Ectodermal cell (in vitro differentiated cells): ENCODE data around the gene B3GALNT2. TPM values are rescaled to one million over a fixed set of nuclear protein-coding genes. Genes with fewer than 3 reads are reported as not detected.
"Not testable (repeated sequence)": the region's sequence is repeated elsewhere in the genome, so short reads cannot be mapped to it uniquely, and the experiment has no call there.

ENCODE experiments used
- H3K27ac ChIP-seq: 2 replicates; pipeline ENCODE4 v1.7.0; 2013; ENCODE audit warnings: mild to moderate bottlenecking, low read depth, low read length; ENCODE audit not compliant: insufficient read depth, poor library complexity, severe bottlenecking
- H3K27me3 ChIP-seq: 2 replicates; pipeline ENCODE4 v1.7.0; 2013; ENCODE audit warnings: mild to moderate bottlenecking, low read length; ENCODE audit not compliant: insufficient read depth, control insufficient read depth, poor library complexity, severe bottlenecking
- H3K36me3 ChIP-seq: one replicate; pipeline ENCODE4 v1.7.0; 2013; ENCODE audit warnings: low read length; ENCODE audit not compliant: control insufficient read depth, insufficient read depth
- H3K4me1 ChIP-seq: one replicate; pipeline ENCODE4 v1.7.0; 2013; ENCODE audit warnings: low read length; ENCODE audit not compliant: control insufficient read depth, insufficient read depth
- H3K4me3 ChIP-seq: 2 replicates; pipeline ENCODE4 v1.7.0; 2013; ENCODE audit warnings: low read depth, low read length, control low read depth; ENCODE audit not compliant: insufficient read depth
- H3K9me3 ChIP-seq: 2 replicates; pipeline ENCODE4 v1.7.0; 2013; ENCODE audit warnings: mild to moderate bottlenecking, low read length, moderate library complexity; ENCODE audit not compliant: control insufficient read depth
- WGBS, 2 experiments: methylation state at CpG; one replicate each; pipeline ENCODE4 v1.1.7; 2013; ENCODE audit warnings: missing lambda C conversion rate in 2 of 2; 5-methylcytosine and 5-hydroxymethylcytosine counted together
- polyA plus RNA-seq, 4 experiments: library from polyadenylated mRNA; stranded (reverse); fragments of 50-300 nt; gene quantifications; one replicate each; pipeline ENCODE4 v1.2.3, GENCODE V29; 2013

B3GALNT2 gene
- polyA plus RNA-seq (2013, experiment 1 of 4): 27.1 TPM
- polyA plus RNA-seq (2013, experiment 2 of 4): 24.7 TPM
- 20.7 TPM for polyA plus RNA-seq (2013, experiment 3 of 4)
- 26.5 TPM for polyA plus RNA-seq (2013, experiment 4 of 4)

DNA sequence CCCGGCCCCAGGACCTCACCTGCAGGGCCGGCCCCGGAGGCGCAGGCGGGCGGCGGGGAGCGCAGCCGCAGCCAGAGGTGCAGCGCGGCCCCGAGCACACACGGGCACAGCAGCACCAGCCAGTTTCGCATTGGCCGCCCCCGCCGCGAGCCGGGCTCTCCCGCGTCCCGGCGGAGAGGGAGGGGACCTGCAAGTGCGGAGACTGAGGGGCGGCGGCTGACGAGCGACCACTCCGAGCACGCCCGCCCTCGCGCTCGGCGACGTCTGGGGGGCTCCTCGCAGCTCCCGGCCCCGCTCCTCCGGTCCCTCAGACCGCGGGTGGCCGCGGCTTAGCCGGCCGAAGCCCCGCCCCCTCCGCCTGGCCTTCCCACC lies at the start of gene B3GALNT2:
Gene B3GALNT2, minus strand, starts transcription at position 331 of the 372 bp plus-strand sequence. Its CDS starts 200 bp downstream, at position 131.
- peak within 1 kb of the TSS; percentile 76 for H3K4me3 ChIP-seq
- H3K36me3 ChIP-seq: no peaks in the 10 kb centered on the region
- H3K9me3 ChIP-seq: no peaks in the 10 kb centered on the region
- no peaks in the 10 kb centered on the region for H3K4me1 ChIP-seq
- H3K27ac ChIP-seq: peak within 1 kb of the TSS; percentile 96
- 0% methylated on average over 48 of the region's 48 CpGs for WGBS, 2 experiments
- H3K27me3 ChIP-seq: no peaks in the 10 kb centered on the region

DNA sequence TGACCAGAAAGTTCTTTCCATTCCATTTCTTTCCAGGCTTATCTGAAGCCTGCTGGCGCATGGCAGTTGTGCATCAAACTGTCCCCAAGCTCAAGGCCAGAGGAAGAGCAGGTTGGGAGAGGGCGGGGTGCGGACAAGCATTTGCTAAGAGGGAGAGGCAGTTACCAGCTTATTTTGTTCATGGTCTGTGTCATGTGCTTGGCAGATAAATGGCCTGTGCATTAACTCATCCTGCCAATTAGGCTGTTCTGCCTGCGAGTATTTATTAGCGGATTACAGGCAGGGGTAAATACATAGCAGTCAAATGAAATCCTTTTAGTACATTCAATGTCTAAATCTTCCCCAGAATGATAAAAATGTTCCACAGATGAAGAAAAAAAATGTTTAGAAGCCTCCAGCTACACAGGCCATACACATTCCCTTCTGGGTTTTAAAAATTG lies 48.9 kb upstream of the B3GALNT2 start:
- Histone ChIP-seq H3K27ac (no peak overlapping the region), H3K36me3 (no peaks in the 10 kb centered on the region), H3K4me3 (no peak overlapping the region), H3K27me3 (no peaks in the 10 kb centered on the region), H3K9me3 (no peaks in the 10 kb centered on the region), H3K4me1 (no peaks in the 10 kb centered on the region)
- WGBS, 2 experiments: 97% methylated on average over 5 of the region's 5 CpGs

DNA sequence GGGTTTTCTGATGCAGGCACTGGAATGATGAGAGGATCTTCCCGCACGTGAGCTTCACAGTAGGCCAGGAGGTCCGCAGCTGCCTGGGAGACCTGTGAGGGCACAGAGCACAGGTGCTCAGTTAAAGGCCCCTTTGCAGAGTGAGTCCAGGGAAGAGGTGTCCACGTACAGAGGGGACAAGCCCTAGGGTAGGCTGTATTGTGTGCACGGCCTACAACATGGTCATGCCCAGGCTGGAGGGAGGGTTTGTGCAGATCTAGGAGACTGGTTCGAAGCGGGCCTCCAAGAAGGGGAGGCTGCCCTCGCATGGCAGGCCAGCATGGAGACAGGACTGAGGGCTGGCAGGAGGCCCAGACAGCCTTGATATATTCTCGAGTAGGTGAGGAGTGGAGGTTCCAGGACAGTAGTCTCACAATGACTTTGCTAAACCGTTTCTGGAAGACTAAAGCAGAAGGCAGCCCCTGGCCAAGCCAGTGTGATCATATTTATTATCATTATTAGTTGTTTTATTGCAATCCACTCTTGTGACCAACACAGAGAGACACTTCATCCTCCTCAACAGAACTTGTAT lies 48.0 kb upstream of the B3GALNT2 start:
- H3K36me3 ChIP-seq: no peaks in the 10 kb centered on the region
- 91 to 93% methylated on average over 10 of the region's 10 CpGs for WGBS, 2 experiments
- H3K4me1 ChIP-seq: peaks cover under 1% of the 10 kb centered on the region
- H3K4me3 ChIP-seq: no peak overlapping the region
- H3K9me3 ChIP-seq: no peaks in the 10 kb centered on the region
- H3K27me3 ChIP-seq: no peaks in the 10 kb centered on the region
- H3K27ac ChIP-seq: no peak overlapping the region

DNA sequence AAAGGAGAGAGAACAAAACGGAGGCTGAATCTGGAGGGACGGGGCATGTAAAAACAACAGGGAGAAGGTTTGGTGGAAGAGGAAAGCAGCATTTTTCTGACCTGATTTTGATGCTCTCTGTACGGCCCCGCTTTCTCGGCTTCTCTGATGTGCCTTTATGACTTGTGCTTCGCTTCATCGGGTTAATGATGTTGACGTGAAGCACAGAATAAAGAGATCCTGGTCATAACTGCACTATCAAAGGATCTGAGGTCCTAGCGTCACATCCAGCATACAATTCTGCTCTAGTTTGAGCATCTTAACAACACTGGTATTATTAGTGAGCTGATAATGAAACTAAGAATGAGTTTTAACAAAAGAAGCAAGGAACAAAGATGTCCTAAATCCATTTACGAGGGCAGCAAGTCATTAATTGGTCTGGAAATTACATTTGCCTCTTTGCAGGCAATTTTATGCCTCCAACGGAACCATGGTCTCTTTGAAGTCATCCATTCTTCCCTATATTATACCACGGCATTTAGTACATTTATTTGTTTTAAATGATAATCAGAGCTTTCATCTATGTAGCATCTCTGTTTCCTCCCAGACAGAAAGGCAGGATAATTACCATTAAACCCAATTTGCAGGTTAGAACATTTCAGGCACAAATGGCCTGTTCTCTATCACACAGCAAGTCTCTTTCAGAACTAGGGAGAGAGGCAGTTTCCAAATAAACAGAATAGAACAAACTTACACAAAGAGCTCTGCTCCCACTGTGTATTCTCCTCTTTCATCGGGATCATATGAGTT lies 45.3 kb upstream of the B3GALNT2 start:
- Histone ChIP-seq H3K4me3 (no peak overlapping the region), H3K36me3 (no peaks in the 10 kb centered on the region), H3K27ac (no peak overlapping the region), H3K9me3 (no peaks in the 10 kb centered on the region), H3K27me3 (no peaks in the 10 kb centered on the region), H3K4me1 (peaks cover 9% of the 10 kb centered on the region)
- 80 to 84% methylated on average over 12 to 13 of the region's 13 CpGs for WGBS, 2 experiments

DNA sequence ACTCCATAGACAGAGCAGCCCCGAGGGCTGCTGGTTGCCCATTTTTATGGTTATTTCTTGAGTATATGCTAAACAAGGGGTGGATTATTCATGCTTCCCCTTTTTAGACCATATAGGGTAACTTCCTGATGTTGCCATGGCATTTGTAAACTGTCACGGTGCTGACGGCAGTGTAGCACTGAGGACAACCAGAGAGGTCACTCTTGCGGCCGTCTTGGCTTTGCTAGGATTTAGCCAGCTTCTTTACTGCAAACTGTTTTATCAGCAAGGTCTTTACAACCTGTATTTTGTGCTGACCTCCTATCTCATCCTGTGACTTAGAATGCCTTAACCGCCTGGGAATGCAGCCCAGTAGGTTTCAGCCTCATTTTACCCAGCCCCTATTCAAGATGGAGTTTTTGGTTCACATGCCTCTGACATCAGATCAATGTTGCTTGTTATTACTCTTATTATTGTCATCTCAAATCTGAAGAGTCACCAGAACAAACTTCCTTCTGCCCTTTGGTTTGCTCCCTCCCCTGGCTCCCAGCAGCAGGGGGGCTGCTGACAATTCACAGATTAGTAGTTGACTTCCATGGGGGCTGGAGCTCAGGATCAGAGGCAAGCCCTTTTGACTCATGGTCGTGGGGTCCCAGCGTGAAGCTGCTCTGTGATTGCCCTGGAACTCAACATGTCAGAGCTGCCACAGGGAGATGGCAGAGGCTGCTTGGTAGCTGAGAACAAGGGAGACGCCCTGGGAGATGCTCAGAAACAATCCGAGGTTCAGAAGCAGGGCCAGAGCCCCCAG lies 42.3 kb upstream of the B3GALNT2 start:
- not testable (repeated sequence) for H3K9me3 ChIP-seq
- WGBS, 2 experiments: 53 to 58% methylated on average over 10 of the region's 10 CpGs

DNA sequence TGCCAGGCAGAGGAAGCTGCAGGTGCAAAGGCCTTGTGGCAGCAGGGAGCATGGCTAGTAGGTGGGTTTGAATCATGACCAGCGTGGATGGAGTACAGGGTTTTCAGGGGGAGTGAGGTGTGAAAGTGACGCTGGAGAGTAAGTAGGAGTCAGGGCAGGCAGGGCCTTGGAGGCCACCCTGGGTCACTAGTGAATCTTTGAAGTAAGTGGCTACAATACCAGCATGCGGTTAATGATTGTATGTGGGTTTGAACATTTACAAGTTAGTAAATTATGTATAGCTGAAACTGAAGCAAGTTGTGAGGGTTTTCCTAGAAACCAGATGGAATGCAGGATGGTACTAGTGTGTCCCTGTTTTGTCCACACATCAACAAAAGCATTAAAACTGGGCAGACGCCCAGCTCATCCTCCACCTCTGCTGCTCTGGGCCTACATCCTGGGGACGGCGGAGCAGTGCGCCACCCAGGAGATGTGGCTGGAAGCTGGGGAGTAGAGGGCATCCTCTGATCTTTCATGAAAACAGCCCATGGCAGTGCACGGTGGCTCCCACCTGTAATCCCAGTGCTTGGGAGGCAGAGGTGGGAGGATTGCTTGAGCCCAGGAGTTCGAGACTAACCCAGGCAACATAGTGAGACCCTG lies 41.2 kb upstream of the B3GALNT2 start:
- Histone ChIP-seq H3K9me3 (no peaks in the 10 kb centered on the region), H3K4me3 (no peak overlapping the region), H3K27me3 (no peaks in the 10 kb centered on the region), H3K4me1 (peaks cover 9% of the 10 kb centered on the region), H3K36me3 (no peaks in the 10 kb centered on the region), H3K27ac (no peak overlapping the region)
- 91 to 96% methylated on average over 9 of the region's 9 CpGs for WGBS, 2 experiments

More for the DNA sequence above, 42.3 kb upstream of the B3GALNT2 start:
- H3K4me3 ChIP-seq, H3K36me3 ChIP-seq, H3K4me1 ChIP-seq, H3K27me3 ChIP-seq, H3K27ac ChIP-seq: not testable (repeated sequence)

DNA sequence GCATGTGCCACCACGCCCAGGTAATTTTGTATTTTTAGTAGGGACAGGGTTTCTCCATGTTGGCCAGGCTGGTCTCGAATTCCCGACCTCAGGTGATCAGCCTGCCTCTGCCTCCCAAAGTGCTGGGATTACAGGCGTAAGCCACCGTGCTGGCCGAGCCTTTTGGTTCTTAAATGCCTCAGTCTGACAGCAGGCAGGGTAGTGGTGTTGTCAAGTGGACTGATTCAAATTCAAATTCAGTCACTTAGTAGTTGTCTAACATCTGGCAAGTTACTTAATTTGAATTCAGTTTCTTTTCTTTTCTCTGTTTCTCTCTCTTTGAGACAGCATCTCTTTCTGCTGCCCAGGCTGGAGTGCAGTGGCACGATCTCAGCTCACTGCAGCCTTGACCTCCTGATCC lies 38.6 kb upstream of the B3GALNT2 start:
- 67 to 72% methylated on average over 7 of the region's 7 CpGs for WGBS, 2 experiments

DNA sequence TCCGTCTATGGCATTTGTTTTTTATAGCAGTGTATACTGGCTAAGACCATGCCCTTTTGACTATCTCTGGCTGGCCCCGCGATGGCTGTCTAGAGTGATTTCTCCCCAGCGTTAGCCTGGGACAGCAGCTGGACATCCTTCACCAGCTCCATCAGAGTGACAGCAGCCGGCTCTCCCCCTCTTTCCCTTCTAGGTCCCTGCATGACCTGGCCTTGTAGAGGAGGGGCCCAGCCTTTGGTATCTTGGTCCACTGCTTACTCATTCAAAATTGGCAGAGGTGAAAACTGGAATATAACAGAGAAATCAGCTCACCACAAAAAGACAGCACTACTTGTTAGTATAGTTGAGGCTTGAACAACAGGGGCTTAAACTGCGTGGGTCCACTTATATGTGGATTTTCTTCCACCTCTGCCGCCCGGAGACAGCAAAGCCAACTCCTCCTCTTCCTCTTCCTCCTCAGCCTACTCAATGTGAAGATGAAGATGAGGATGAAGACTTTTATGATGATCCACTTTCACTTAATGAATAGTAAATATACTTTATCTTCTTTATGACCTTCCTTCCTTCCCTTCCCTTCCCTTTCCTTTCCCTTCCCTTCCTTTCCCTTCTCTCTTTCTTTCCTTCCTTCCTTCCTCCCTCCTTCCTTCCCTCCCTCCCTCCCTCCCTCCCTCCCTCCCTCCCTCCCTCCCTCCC lies 29.4 kb upstream of the B3GALNT2 start:
- no peak overlapping the region for H3K27ac ChIP-seq
- 95 to 96% methylated on average over 6 to 7 of the region's 8 CpGs for WGBS, 2 experiments

More for the DNA sequence above, 38.6 kb upstream of the B3GALNT2 start:
- not testable (repeated sequence) for H3K36me3 ChIP-seq, H3K4me1 ChIP-seq, H3K27ac ChIP-seq, H3K4me3 ChIP-seq, H3K9me3 ChIP-seq, H3K27me3 ChIP-seq

DNA sequence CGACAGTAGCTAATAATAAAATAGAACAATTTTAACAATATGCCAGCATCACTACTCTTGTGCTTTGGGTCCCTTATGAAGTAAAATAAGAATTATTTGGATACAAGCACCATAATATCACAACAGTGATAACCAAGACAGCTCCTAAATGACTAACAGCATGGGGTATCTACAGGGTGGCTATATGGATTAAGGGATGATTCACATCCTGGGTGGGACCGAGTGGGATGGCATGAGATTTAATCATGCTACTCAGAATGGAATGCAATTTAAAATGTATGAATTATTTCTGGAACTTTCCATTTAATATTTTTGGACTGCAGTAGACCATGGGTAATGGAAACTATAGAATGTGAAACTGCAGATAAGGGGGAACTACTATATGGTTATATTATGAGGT lies 28.1 kb upstream of the B3GALNT2 start:
- Histone ChIP-seq H3K36me3 (no peaks in the 10 kb centered on the region), H3K4me3 (no peak overlapping the region), H3K9me3 (no peaks in the 10 kb centered on the region), H3K4me1 (no peaks in the 10 kb centered on the region), H3K27me3 (no peaks in the 10 kb centered on the region), H3K27ac (no peak overlapping the region)
- 95 to 97% methylated on average over 1 to 2 of the region's 2 CpGs for WGBS, 2 experiments

More for the DNA sequence above, 29.4 kb upstream of the B3GALNT2 start:
- H3K36me3 ChIP-seq: no peaks in the 10 kb centered on the region
- no peaks in the 10 kb centered on the region for H3K9me3 ChIP-seq
- no peaks in the 10 kb centered on the region for H3K27me3 ChIP-seq
- no peaks in the 10 kb centered on the region for H3K4me1 ChIP-seq
- H3K4me3 ChIP-seq: no peak overlapping the region
